GM10266 (cell line): Measurements from ENCODE around the gene SNX15.

Experiments used
- DNase-seq: peaks from one replicate; pipeline ENCODE4 v3.0.0; 2012; ENCODE audit errors: extremely low spot score
- TF ChIP-seq, protein P1 (sequence below): IDR thresholded peaks from 2 replicates; pipeline ENCODE4 v1.5.1; 2012; ENCODE audit warnings: mild to moderate bottlenecking, low read depth; ENCODE audit not compliant: control insufficient read depth, insufficient read depth; ENCODE audit errors: missing control alignments

Gene SNX15

DNA sequence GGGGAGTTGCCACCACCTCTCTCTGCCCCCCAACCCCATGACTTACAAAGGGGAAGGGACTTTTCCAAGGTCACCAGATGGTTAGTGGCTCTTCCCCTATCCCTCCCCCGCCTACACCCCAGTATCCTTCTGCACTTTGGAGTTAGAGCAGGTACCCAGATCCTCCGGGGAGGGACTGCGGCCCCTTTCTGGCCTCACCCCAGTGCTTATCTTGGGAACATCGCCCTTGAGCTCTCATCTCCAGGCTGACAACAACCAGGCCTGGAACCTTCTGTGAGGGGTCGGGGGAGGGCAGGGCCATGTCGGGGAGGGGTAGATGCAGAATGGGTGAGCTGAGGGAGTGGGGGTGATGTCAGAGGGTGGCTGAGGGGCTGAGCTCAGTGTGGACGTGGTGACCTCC lies 38.6 kb downstream of the SNX15 start:
- TF ChIP-seq, protein P1, sequence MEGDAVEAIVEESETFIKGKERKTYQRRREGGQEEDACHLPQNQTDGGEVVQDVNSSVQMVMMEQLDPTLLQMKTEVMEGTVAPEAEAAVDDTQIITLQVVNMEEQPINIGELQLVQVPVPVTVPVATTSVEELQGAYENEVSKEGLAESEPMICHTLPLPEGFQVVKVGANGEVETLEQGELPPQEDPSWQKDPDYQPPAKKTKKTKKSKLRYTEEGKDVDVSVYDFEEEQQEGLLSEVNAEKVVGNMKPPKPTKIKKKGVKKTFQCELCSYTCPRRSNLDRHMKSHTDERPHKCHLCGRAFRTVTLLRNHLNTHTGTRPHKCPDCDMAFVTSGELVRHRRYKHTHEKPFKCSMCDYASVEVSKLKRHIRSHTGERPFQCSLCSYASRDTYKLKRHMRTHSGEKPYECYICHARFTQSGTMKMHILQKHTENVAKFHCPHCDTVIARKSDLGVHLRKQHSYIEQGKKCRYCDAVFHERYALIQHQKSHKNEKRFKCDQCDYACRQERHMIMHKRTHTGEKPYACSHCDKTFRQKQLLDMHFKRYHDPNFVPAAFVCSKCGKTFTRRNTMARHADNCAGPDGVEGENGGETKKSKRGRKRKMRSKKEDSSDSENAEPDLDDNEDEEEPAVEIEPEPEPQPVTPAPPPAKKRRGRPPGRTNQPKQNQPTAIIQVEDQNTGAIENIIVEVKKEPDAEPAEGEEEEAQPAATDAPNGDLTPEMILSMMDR = no peak
- no peak for DNase-seq

DNA sequence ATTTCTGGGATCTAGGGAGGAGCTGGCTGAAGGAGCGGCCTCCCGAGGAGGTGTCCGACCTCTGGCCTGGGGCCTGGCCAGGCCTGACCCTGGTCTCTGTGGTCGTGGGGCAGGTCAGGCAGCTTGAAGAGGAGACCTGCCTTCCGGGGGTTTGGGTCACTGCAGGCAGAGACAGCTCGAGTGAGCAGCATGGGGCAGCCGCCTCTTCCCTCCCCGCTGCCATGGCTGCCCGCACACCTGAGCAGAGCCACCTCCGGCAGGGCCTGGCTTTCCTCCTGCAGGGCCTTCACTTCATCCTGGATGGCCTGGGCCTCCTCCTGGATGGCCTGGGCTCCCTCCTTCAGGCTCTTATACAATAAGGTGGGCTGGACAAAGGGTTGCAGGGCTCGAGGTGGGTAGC lies 39.1 kb downstream of the SNX15 start:
- TF ChIP-seq, protein P1 = no peak
- no peak for DNase-seq

DNA sequence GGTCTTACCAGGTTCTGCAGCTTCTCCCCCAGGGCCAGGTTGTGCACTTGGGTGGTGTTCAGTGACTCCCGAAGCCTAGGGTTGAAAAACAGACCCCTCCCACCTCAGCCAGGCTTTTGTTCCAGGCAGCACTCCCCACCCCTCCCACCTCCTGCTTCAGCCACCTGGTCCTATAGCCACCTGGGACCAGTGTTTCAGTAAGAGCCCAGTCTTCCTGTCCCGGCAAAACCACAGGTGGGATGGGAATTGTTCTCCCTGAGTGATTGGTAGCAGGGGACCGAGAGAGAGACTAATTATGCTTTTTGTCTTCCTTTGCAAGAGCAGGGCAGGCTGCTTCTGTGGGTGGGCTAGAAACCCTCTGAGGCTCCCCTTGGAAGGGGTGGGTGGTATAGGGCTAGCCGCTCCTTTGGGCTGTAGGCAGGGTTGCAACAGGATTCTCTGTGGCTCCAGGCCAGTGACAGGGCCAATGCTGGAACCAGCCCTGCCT lies 39.6 kb downstream of the SNX15 start:
- DNase-seq = no peak
- TF ChIP-seq, protein P1 = no peak

DNA sequence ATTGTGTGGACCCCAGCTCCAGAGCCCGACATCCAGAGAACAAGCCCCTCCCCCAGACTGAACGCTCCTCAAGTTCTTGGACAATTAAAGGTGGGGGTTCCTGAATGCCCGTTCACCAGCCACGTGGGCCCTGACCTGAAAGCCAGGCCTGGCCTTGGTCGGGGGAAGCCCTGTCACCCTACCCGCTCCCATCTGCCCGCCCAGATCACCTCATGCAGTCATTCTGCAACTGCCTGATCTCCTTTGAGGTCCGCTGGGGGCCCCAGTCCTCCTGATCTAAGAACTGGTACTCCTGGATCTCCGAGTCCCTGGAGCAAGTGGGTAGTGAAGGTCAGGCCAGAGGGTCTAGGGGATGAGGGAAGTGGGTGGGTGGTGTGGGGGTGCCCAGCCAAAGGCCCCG lies 40.2 kb downstream of the SNX15 start:
- TF ChIP-seq, protein P1 = no peak
- DNase-seq = peak; percentile 50

DNA sequence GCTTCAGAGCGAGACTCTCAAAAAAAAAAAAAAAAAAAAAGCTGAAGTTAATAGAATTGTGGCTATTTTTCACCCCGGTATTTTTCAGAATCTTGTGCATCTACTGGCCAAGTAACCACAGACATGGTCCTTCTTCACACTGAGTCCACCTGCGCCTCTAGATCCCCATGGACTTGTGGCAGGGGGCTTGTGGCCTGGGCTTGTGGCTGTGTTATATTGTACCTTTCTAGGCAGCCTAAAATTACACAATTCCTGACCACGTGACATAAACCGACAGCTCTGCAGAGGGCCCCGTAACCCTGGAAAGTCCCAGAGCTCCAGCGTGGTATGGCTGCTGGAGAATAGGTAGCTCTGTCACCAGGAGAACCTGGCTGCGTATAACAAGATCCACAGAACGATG lies 42.0 kb downstream of the SNX15 start:
- TF ChIP-seq, protein P1 = no peak
- no peak for DNase-seq

DNA sequence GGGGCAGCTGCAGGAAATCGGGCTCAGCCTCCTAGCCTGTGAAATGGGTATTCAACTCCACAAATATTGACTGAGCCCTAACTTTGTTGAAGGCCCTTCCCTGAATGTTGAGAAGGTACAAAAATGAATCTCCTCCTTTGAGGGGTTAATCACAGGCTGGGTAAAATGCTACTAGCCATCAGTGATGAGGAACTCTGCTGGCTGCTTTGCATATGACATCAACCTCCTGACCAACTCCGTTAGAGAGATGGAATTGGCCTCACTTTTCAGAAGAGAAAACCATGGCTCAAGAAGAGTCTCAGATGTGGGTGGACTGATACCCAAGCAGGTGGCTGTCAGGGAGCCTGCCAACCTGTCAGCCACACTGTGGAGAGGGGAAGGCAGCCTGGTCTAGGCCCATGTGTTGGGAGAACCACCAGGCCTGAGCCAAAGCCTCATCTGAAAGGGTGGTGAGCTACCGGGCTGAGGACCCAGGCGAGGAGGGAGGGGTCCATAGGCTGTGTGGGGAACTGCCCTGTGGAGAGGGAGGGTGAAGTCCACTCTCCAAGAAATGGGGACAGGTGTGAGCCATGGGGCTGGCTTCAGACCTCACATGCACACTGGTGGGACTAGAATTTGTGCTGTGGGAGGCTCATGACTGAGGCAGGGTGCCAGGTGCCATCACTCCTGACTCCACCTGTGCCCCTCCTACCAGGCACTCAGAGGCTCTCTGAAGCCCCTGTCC lies 44.8 kb downstream of the SNX15 start:
- TF ChIP-seq, protein P1 = no peak
- peak; percentile 52 for DNase-seq

DNA sequence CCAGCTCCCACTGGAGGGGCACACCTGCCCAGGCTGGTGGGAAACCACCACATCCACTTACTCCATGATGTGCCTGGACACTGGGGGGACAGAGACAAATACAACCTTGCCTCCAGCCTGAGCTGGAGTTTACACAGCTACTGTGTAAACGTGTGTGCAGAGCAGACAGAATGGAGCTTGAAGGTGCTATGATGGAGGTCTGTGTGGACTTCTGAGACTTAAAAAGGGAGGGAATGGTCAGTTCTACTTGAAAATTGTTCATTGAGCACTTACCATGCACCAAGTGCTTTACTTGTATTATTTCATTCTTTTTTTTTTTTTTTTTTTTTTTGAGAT lies 45.4 kb downstream of the SNX15 start:
- TF ChIP-seq, protein P1 = no peak
- DNase-seq = no peak
